ENCODE measurements around the gene ZBTB18.

Gene ZBTB18

DNA sequence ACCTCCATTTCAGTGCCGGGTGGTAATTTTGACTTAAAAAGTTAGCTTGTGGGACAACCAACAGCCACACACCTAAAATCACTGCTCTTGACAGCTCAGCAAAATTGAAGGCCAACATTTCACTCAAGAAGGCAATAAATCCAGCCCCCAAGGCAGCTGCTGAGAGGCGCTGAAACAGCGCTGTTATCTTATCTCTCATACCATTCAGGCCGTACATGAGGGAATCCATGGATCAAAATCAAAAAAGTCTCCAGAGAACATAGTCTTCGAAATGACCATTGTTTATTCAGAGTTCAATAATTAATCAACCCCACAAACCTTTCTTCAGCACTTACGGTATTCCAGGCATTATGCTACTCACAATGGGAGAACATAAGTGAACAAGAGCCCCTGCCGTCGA, 38.5 kb downstream of the ZBTB18 start:
- no peak for DNase-seq (ENCODE audit: low read depth)

- DNase-seq (ENCODE audit: low read depth) = no peak
These were observed 39.6 kb downstream of the ZBTB18 start for GRCh38 chr1:244090645-244091044.

DNA sequence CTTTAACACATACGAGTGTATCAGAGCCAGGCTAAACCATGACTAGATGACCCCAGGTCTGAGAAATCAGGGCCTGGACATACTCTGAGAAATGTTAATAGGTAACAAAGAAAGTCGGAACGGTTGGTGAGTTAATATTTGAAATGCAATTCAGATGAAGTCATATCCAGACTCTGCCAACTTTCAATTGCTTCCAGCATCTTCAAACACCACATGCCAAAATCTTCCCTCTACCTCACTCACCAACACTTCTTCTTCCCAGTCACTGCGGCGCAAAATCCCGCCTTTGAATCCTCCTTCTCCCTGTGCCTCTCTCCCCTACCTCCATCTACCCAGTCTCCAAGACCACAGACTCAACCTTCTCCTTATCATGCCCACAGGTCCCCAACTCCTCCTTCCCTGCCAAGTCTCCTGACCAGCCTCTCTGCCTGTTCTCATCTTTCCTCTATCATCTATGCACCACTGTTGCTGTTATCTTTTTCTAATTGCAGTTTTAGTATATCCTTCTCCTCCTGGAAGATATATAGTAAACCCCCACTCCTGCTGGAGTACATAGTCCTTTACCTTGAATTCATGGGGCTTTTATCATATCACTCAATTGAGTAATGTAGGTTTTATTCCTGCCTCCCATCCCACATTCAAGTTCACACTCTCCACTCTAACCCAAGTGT, 41.3 kb downstream of the ZBTB18 start:
- DNase-seq (ENCODE audit: low read depth) = peak; percentile 79

- no peak for DNase-seq (ENCODE audit: low read depth)
These were observed 42.0 kb downstream of the ZBTB18 start for GRCh38 chr1:244092964-244093638.

GRCh38 chr1:244094880-244095528, 43.9 kb downstream of the ZBTB18 start:
- DNase-seq (ENCODE audit: low read depth) = no peak

- DNase-seq (ENCODE audit: low read depth) = no peak
These were observed 44.4 kb downstream of the ZBTB18 start for GRCh38 chr1:244095529-244095911.

- DNase-seq (ENCODE audit: low read depth) = no peak
These were observed 45.1 kb downstream of the ZBTB18 start for GRCh38 chr1:244096066-244096610.

DNA sequence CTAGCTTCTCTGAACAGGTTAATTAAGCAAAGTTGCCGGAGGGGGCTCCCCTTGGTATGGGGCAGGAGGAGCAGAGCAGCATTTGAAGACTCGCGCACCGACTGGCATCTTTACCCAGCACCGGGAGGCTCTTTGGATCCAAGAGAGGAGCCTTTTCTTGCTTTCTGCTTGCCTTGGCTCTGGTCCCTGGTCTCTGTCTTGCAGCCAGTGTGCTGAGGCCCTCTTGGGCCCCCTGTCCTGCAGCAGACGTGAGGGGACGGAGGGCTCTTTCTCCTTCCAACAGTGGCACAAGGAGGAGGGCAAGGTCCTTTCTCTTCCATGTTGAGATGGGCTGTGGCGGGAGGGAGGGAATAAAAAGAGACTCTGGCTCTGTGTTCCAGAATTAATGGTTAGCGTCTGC, 45.6 kb downstream of the ZBTB18 start:
- DNase-seq (ENCODE audit: low read depth) = no peak

DNA sequence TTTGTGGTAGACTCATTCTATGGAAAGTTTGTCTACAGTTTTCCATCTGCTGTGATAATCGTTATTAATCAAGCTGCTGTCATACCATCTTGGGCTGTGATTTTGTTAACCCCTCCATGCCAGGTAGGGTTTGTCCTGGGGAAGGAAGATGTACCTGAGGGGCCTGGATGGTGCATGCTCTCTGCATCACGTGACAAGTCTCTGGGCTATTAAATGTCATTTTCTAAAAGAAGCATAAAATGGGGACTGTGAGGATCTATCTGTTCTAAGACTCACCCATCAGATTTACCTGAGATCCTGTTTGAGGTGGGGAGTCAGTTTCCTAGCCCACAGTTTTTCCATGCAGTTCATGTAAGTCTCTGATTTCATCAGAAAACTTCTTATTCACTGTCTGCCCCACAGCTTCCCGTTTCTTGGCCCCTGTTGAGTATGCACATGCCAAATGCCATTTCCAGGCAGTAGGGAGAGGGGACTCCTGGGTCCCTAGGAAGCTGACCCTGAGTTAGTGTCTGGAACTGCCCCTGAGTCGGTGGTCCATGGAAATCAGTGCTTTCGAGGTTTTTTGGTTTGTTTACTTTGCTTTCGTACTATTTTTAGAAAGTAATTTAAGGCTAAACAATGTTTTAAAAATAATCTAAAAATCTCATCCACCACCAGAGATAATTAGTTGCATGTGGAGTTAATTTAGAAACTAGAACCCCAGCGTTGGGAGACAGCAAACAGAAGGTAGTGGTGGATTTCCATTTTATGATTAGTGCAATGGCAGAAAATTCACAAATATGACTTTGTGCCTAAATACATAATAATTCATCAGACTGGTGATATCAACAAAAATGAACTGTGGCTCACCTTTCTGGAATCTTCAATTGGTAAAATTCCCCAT, 46.7 kb downstream of the ZBTB18 start:
- no peak for DNase-seq (ENCODE audit: low read depth)

DNA sequence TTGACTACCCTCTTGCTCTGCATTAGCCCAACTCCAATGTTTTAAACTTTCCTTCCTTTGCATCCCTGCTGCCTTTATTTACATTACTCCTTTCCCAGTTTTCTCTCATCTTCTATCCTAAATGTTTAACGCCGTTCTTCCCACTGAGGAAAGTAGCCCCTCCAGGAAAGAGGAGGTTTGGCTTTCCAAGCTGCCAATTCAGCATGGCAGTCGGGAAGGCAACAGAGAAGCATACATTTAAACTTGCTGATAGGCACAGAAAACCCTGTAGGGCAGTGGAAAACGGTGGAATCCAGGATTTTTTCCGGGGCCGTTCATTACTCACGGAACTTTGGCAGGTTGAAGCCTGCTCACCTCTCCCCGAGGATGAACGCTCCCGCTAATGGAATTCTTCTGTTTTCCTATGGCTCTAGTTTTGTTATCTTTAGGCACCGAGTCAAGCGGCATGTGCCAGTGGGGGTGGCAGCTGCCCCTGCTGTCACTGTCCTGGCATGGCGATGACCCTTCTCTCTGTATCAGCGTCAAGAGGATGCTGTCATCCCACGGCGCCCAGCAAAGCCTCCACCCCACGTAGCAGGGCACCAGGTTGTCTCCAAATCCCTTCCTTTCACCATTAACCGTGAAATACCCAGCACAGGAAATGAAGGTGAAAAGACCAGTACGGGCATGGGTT, 48.3 kb downstream of the ZBTB18 start:
- no peak for DNase-seq (ENCODE audit: low read depth)

GRCh38 chr1:244100276-244100675, 49.2 kb downstream of the ZBTB18 start:
- no peak for DNase-seq (ENCODE audit: low read depth)

GRCh38 chr1:244100704-244101453, 49.8 kb downstream of the ZBTB18 start:
- no peak for DNase-seq (ENCODE audit: low read depth)

- DNase-seq (ENCODE audit: low read depth) = no peak
These were observed 51.0 kb downstream of the ZBTB18 start for GRCh38 chr1:244102046-244102445.

GRCh38 chr1:244102468-244102867, 51.4 kb downstream of the ZBTB18 start:
- no peak for DNase-seq (ENCODE audit: low read depth)

- peak; percentile 78 for DNase-seq (ENCODE audit: low read depth)
These were observed 53.4 kb downstream of the ZBTB18 start for GRCh38 chr1:244104309-244105060.

GRCh38 chr1:244106176-244106575, 55.1 kb downstream of the ZBTB18 start:
- DNase-seq (ENCODE audit: low read depth) = no peak

All from HS-5 (cell line).